CD4-positive, alpha-beta memory T cell (primary cell): ENCODE results near the gene NFKB1. TPM values are rescaled to one million over a fixed set of nuclear protein-coding genes. Genes with fewer than 3 reads are reported as not detected.

Source experiments
- CTCF ChIA-PET: fragments of 350-600 bp; sonication (Branson Sonifier 250); formaldehyde crosslinking; loops from one replicate; lab custom pipeline; 2021; ENCODE audit warnings: inconsistent platforms; ENCODE audit not compliant: partially characterized antibody; lab: Charles Lee
- POLR2A ChIA-PET: fragments of 350-600 bp; sonication (Branson Sonifier 250); formaldehyde crosslinking; loops from one replicate; lab custom pipeline; 2021; ENCODE audit not compliant: partially characterized antibody; lab: Charles Lee
- DNase-seq, 5 donors: peaks; one replicate each; pipeline versions ENCODE4 v3.0.0 to v3.0.0-alpha.2; 2020 to 2022; ENCODE audit warnings: mixed read lengths in 1 of 5
- H3K27ac ChIP-seq: one replicate; pipeline ENCODE4 v1.7.0; 2013; ENCODE audit warnings: low read depth, low read length
- H3K27me3 ChIP-seq: 2 replicates; pipeline ENCODE4 v1.7.0; 2013; ENCODE audit warnings: mild to moderate bottlenecking, low read length, moderate library complexity; ENCODE audit not compliant: insufficient read depth
- H3K36me3 ChIP-seq: 2 replicates; pipeline ENCODE4 v1.7.0; 2013; ENCODE audit warnings: mild to moderate bottlenecking, low read length, moderate library complexity; ENCODE audit not compliant: insufficient read depth
- H3K4me1 ChIP-seq: 2 replicates; pipeline ENCODE4 v1.7.0; 2013; ENCODE audit warnings: mild to moderate bottlenecking, low read length, moderate library complexity; ENCODE audit not compliant: insufficient read depth
- H3K4me3 ChIP-seq, 2 donors: one replicate each; pipeline ENCODE4 v1.7.0; 2013; ENCODE audit warnings: low read length in 2 of 2, mild to moderate bottlenecking in 1 of 2
- H3K9me3 ChIP-seq, 2 donors: one replicate each; pipeline ENCODE4 v1.7.0; 2013; ENCODE audit warnings: low read length in 2 of 2, control low read depth in 1 of 2; ENCODE audit not compliant: control insufficient read depth in 1 of 2
- H3K27ac Mint-ChIP-seq, 7 donors: one replicate each; pipeline ENCODE4 v1.8.0; 2020 to 2021; ENCODE audit warnings: mixed read lengths in 7 of 7, mild to moderate bottlenecking in 6 of 7, inconsistent platforms in 3 of 7, moderate library complexity in 3 of 7
- H3K27me3 Mint-ChIP-seq, 2 donors: one replicate each; pipeline ENCODE4 v1.8.0; 2020 to 2021; ENCODE audit warnings: mixed read lengths in 2 of 2
- H3K36me3 Mint-ChIP-seq, 2 donors: one replicate each; pipeline ENCODE4 v1.8.0; 2020 to 2021; ENCODE audit warnings: mixed read lengths in 2 of 2, inconsistent platforms in 1 of 2, mild to moderate bottlenecking in 1 of 2
- H3K4me1 Mint-ChIP-seq, 4 donors: one replicate each; pipeline ENCODE4 v1.8.0; 2020 to 2021; ENCODE audit warnings: mixed read lengths in 4 of 4, mild to moderate bottlenecking in 1 of 4
- H3K4me3 Mint-ChIP-seq, 8 donors: one replicate each; pipeline ENCODE4 v1.8.0; 2020 to 2021; ENCODE audit warnings: mixed read lengths in 8 of 8, mild to moderate bottlenecking in 7 of 8, moderate library complexity in 6 of 8, inconsistent platforms in 3 of 8
- H3K9me3 Mint-ChIP-seq, 8 donors: one replicate each; pipeline ENCODE4 v1.8.0; 2020 to 2021; ENCODE audit warnings: mixed read lengths in 8 of 8, mild to moderate bottlenecking in 5 of 8, inconsistent platforms in 3 of 8, moderate library complexity in 1 of 8
- intact Hi-C: fragments of 100-400 bp; cut with micrococcal nuclease; formaldehyde crosslinking; loops from one replicate; pipeline ENCODE4 v1.15.1; 2023
- polyA plus RNA-seq, 2 donors: library from polyadenylated mRNA; unstranded; fragments of 300-500 nt; fragmentation: Illumina TruSeq; gene quantifications; one replicate each; pipeline ENCODE4 v1.2.3, GENCODE V29; 2021
- total RNA-seq, 2 experiments: library from RNA; stranded (reverse); gene quantifications; one replicate each; pipeline ENCODE4 v1.2.3, GENCODE V29; 2021

The NFKB1 gene
- total and polyA plus RNA-seq, 4 experiments from 2014 or later = 16.6 to 84.9 (median 70.9) TPM

DNA sequence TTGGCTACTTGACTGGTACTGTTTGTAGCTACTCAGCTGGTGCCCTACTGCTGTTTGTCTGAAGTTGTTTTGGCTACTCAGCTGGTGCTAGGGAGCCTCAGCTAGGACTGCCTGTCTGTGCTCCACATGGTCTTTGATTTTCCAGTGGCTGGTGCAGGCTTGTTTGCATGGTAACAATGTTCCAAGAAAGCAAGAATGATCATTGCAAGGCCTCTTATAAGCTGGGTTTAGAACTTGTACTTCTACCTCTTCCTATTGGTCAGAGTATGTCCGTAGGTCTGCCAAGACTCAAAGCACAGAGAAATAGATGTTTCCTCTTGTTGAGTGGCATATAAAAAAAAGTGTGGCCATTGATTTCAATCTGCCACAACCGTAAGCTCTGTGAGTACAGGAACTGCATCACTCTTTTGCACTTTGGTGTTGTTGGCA lies 17.6 kb downstream of the NFKB1 start:
- Histone ChIP-seq H3K9me3 (no peaks in the 10 kb centered on the region), H3K27me3 (no peaks in the 10 kb centered on the region), H3K27ac (peak overlapping the region; percentile 57), H3K4me3 (no peak overlapping the region), H3K4me1 (peaks cover 65% of the 10 kb centered on the region), H3K36me3 (no peaks in the 10 kb centered on the region)
- no peaks in the 10 kb centered on the region for H3K27me3 Mint-ChIP-seq
- CTCF ChIA-PET = interaction anchor here (1.2 to 2.0 kb wide), 3 partner anchors 10 to 88 kb away, joined by 3 to 4 read pairs (median 4); no protein-coding TSS in a partner anchor
- H3K9me3 Mint-ChIP-seq = peaks cover 0 to 26% (median 16%) of the 10 kb centered on the region in 8 donors
- H3K4me3 Mint-ChIP-seq = peak overlapping the region in 7 of 8 donors; percentile 60 to 78 (median 69)
- POLR2A ChIA-PET = interaction anchor here (0.6 to 3.3 kb wide), 5 partner anchors 10 to 304 kb away, joined by 3 to 38 read pairs (median 3); partner anchors contain the start of gene NFKB1
- H3K4me1 Mint-ChIP-seq = peaks cover 54 to 85% (median 67%) of the 10 kb centered on the region in 4 donors
- peaks cover 30 to 42% of the 10 kb centered on the region in 2 donors for H3K36me3 Mint-ChIP-seq
- peak overlapping the region; percentile 73 to 96 (median 94) for H3K27ac Mint-ChIP-seq
- intact Hi-C loops = no loop called here
- peak; percentile 65 to 80 (median 75) for DNase-seq

DNA sequence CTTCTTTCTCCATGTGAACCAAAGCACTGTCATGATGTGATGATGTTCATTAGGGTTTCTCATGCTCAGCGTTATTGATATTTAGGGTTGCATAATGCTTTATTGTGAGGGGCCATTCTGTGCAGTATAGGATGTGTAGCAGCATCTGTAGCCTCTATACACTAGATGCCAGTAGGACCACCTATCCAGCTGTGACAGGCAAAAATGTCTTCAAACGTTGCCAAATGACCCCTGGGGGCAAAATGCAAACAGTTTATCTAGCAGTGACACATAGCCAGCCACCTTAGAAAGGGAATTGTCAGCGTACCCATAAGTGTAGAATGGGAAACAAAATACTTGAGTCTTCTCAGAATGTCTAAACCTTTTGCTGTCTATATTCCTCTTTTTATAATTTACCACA lies 18.8 kb downstream of the NFKB1 start:
- Mint-ChIP-seq H3K9me3 (peaks cover 0 to 20% (median 13%) of the 10 kb centered on the region in 8 donors), H3K27ac (peak overlapping the region; percentile 69 to 93 (median 86)), H3K36me3 (peaks cover 23 to 40% of the 10 kb centered on the region in 2 donors), H3K4me3 (peak overlapping the region in 2 of 8 donors; percentile 45 to 63), H3K27me3 (no peaks in the 10 kb centered on the region), H3K4me1 (peaks cover 55 to 87% (median 66%) of the 10 kb centered on the region in 4 donors)
- no peak overlapping the region for H3K4me3 ChIP-seq
- peaks cover 70% of the 10 kb centered on the region for H3K4me1 ChIP-seq
- DNase-seq = no peak
- no peak overlapping the region for H3K27ac ChIP-seq
- H3K9me3 ChIP-seq = no peaks in the 10 kb centered on the region
- no peaks in the 10 kb centered on the region for H3K27me3 ChIP-seq
- CTCF ChIA-PET = interaction anchor here (0.7 to 1.4 kb wide), 5 partner anchors 9 to 72 kb away, joined by 3 to 4 read pairs (median 3); no protein-coding TSS in a partner anchor
- POLR2A ChIA-PET = interaction anchor here (0.6 to 3.3 kb wide), 4 partner anchors 9 to 51 kb away, joined by 3 to 38 read pairs (median 6); partner anchors contain the start of gene NFKB1
- intact Hi-C loops = no loop called here
- no peaks in the 10 kb centered on the region for H3K36me3 ChIP-seq

DNA sequence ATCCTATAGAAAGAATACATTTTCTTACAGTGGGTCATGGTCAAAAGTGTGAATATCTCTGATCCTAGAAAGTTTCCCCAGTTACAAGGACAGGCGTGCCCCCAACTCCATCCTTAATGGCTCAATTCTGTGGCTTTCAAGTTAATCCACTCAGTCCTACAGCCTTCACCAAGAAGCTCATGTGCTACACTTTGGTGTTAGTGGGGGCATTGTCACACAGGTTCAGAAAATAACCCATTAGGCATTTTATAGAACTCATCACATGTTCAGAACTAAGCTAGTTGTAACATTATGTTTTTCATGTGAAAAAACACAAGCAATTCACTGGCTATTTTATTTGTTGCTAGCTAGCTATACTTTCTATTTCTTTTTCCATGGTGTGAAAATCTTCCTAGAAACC lies 20.4 kb downstream of the NFKB1 start:
- Histone ChIP-seq H3K9me3 (no peaks in the 10 kb centered on the region), H3K4me3 (no peak overlapping the region), H3K27ac (no peak overlapping the region), H3K27me3 (no peaks in the 10 kb centered on the region), H3K36me3 (no peaks in the 10 kb centered on the region), H3K4me1 (peaks cover 86% of the 10 kb centered on the region)
- intact Hi-C loops = loop anchor here (1.0 kb wide), 1 partner anchor 8 kb away; no protein-coding TSS in a partner anchor
- H3K9me3 Mint-ChIP-seq = peaks cover 0 to 7% (median 2%) of the 10 kb centered on the region in 8 donors
- H3K4me3 Mint-ChIP-seq = peak overlapping the region in 5 of 8 donors; percentile 11 to 53 (median 22)
- POLR2A ChIA-PET = interaction anchor here (8.0 kb wide), 1 partner anchor 20 kb away, joined by 50 read pairs; the partner anchor contains the start of gene NFKB1
- H3K36me3 Mint-ChIP-seq = peaks cover 18 to 38% of the 10 kb centered on the region in 2 donors
- H3K27ac Mint-ChIP-seq = peak overlapping the region; percentile 12 to 88 (median 76)
- peaks cover 61 to 95% (median 73%) of the 10 kb centered on the region in 4 donors for H3K4me1 Mint-ChIP-seq
- no peak for DNase-seq
- H3K27me3 Mint-ChIP-seq = no peaks in the 10 kb centered on the region
- CTCF ChIA-PET = interaction anchor here (0.5 kb wide), 1 partner anchor 9 kb away, joined by 3 read pairs; no protein-coding TSS in a partner anchor

DNA sequence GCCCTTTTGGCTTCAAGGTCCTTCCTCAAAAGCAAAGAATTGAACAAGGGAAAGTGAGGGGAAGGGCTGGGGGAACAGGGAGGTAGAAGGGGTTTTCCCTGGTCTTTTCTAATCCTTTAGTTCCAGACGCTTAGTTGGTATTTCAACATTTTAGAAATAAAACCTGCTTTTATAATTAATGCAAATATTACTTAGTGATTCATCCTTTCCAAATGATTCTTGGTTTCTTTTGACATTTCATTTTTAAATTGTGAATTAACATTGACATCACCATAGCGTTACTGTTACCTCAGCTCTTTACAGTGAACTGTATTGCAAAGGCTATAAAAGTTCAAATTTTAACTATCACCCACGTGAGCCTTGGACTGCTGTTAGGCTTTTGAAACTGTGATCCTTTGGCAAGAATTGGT lies 20.9 kb downstream of the NFKB1 start:
- DNase-seq = no peak
- Mint-ChIP-seq H3K27ac (peak overlapping the region; percentile 9 to 88 (median 77)), H3K4me1 (peaks cover 61 to 94% (median 72%) of the 10 kb centered on the region in 4 donors), H3K9me3 (peaks cover 0 to 2% (median 0%) of the 10 kb centered on the region in 8 donors), H3K36me3 (peaks cover 14 to 35% of the 10 kb centered on the region in 2 donors), H3K4me3 (peak overlapping the region in 4 of 8 donors; percentile 11 to 53 (median 22)), H3K27me3 (no peaks in the 10 kb centered on the region)
- Histone ChIP-seq H3K9me3 (no peaks in the 10 kb centered on the region), H3K27ac (no peak overlapping the region), H3K4me1 (peaks cover 88% of the 10 kb centered on the region), H3K4me3 (no peak overlapping the region), H3K36me3 (no peaks in the 10 kb centered on the region), H3K27me3 (no peaks in the 10 kb centered on the region)
- ChIA-PET CTCF (interaction anchor here (0.5 to 1.2 kb wide), 2 partner anchors 9 to 99 kb away, joined by 3 read pairs; no protein-coding TSS in a partner anchor), POLR2A (interaction anchor here (0.5 to 8.0 kb wide), 2 partner anchors 10 to 20 kb away, joined by 3 to 50 read pairs; partner anchors contain the start of gene NFKB1)
- intact Hi-C loops = no loop called here

DNA sequence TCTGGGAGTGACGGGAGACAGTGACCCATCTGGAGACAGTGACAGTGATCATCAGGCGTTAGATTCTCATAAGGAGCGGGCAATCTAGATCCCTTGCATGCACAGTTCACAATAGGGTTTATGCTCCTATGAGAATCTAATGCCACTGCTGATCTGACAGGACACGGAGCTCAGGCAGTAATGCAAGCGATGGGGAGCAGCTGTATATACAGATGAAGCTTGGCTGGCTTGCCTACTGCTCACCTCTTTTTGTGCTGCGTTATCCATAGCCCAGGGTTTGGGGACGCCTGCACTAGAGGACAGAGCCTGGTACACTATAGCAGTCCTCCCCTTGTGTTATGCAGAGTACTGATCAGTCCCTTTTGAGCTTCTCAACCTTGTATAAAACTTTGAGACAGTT lies 23.5 kb downstream of the NFKB1 start:
- Histone ChIP-seq H3K4me3 (no peak overlapping the region), H3K27me3 (no peaks in the 10 kb centered on the region), H3K9me3 (no peaks in the 10 kb centered on the region), H3K36me3 (no peaks in the 10 kb centered on the region), H3K4me1 (peaks cover 90% of the 10 kb centered on the region), H3K27ac (no peak overlapping the region)
- Mint-ChIP-seq H3K4me3 (peak overlapping the region in 1 of 8 donors; percentile 57), H3K9me3 (peaks cover 0 to 3% (median 0%) of the 10 kb centered on the region in 8 donors), H3K36me3 (peaks cover 17 to 44% of the 10 kb centered on the region in 2 donors), H3K4me1 (peaks cover 58 to 94% (median 70%) of the 10 kb centered on the region in 4 donors), H3K27me3 (no peaks in the 10 kb centered on the region), H3K27ac (peak overlapping the region in 5 of 7 donors; percentile 0 to 54 (median 36))
- no peak for DNase-seq
- ChIA-PET POLR2A (interaction anchor here (8.0 kb wide), 1 partner anchor 23 kb away, joined by 50 read pairs; the partner anchor contains the start of gene NFKB1), CTCF (interaction anchor here (0.9 to 1.3 kb wide), 4 partner anchors 24 to 76 kb away, joined by 3 to 4 read pairs (median 3); no protein-coding TSS in a partner anchor)
- intact Hi-C loops = no loop called here

DNA sequence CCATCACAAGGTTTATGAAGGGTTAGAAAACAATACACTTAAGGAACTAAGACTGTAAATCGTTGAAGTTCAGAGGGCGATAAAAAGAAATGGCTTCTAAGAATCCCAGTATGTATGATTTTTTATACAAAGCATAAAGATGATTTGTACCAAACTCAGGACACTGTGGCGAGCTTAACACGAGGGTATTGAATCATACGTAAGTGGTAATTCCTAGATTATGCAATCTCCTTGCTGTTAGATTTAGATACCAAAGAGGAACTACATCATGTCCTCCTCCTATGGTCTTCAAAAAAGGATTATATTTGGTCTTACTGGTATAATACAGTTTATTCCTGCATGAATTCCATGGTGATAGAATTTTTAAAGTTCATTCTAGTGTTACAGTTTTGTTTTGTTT lies 23.9 kb downstream of the NFKB1 start:
- Mint-ChIP-seq H3K4me1 (peaks cover 59 to 94% (median 70%) of the 10 kb centered on the region in 4 donors), H3K36me3 (peaks cover 21 to 48% of the 10 kb centered on the region in 2 donors), H3K27ac (peak overlapping the region in 6 of 7 donors; percentile 16 to 65 (median 51)), H3K9me3 (peaks cover 0 to 3% (median 0%) of the 10 kb centered on the region in 8 donors), H3K4me3 (peak overlapping the region in 2 of 8 donors; percentile 10 to 57), H3K27me3 (no peaks in the 10 kb centered on the region)
- ChIA-PET POLR2A (interaction anchor here (8.0 kb wide), 1 partner anchor 23 kb away, joined by 50 read pairs; the partner anchor contains the start of gene NFKB1), CTCF (interaction anchor here (0.9 to 1.3 kb wide), 4 partner anchors 25 to 77 kb away, joined by 3 to 4 read pairs (median 3); no protein-coding TSS in a partner anchor)
- DNase-seq = no peak
- H3K27me3 ChIP-seq = no peaks in the 10 kb centered on the region
- intact Hi-C loops = no loop called here
- no peak overlapping the region for H3K4me3 ChIP-seq
- peaks cover 90% of the 10 kb centered on the region for H3K4me1 ChIP-seq
- H3K36me3 ChIP-seq = no peaks in the 10 kb centered on the region
- H3K9me3 ChIP-seq = no peaks in the 10 kb centered on the region
- no peak overlapping the region for H3K27ac ChIP-seq
